NCI-H1105 treated with DMSO at 0.1 percent for 48 hours (cell line): ENCODE data around the gene RHOH.

ENCODE experiments used
- DNase-seq: peaks from one replicate; lab custom pipeline; 2025; lab: John Stamatoyannopoulos, UW

Gene RHOH

DNA sequence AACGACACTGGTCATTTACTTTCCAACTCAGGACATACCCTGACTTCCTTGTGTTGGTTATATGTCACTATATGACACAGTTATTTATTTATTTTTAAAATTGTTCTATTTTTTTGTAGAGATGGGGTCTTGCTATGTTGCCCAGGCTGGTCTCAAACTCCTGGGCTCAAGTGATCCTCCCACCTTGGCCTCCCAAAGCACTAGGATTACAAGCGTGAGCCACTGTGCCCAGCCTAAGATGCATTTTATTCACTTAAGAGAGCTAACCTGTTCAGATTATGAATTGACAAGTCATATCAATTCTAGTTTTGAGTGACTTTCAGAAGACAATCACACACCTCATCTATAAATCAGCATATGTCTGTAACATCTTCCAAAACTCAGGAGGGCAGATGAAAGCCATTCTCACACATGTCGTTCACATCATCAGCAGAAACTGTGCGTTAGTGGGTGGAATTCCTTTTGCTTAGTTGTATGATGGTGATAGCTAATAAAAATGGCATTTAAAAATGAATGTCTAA is 9.4 kb upstream of the RHOH start:
- no peak for DNase-seq

DNA sequence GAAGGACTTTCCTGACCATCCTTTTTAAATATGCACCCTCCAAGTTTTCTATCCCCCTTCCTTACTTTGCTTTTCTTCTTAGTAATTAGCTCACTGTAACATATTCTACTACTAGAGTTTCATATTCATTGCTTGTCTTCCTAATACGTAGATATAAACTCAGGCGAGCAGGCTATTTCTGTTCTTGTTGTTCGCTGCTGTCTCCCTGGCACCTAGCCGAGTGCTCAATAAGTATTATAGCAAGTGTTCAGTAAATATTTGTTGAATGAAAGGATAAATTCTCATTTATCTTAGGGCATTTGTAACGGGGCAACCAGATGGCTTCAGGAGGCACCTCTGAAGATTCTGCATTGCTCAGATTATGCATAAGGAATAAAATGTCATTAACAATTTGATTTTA is 6.8 kb upstream of the RHOH start:
- DNase-seq, result peak; percentile 29

GRCh38 chr4:40190465-40190864 is 6.4 kb upstream of the RHOH start:
- DNase-seq, result no peak

- DNase-seq, result no peak
Observed at GRCh38 chr4:40190880-40191815, 5.7 kb upstream of the RHOH start.

DNA sequence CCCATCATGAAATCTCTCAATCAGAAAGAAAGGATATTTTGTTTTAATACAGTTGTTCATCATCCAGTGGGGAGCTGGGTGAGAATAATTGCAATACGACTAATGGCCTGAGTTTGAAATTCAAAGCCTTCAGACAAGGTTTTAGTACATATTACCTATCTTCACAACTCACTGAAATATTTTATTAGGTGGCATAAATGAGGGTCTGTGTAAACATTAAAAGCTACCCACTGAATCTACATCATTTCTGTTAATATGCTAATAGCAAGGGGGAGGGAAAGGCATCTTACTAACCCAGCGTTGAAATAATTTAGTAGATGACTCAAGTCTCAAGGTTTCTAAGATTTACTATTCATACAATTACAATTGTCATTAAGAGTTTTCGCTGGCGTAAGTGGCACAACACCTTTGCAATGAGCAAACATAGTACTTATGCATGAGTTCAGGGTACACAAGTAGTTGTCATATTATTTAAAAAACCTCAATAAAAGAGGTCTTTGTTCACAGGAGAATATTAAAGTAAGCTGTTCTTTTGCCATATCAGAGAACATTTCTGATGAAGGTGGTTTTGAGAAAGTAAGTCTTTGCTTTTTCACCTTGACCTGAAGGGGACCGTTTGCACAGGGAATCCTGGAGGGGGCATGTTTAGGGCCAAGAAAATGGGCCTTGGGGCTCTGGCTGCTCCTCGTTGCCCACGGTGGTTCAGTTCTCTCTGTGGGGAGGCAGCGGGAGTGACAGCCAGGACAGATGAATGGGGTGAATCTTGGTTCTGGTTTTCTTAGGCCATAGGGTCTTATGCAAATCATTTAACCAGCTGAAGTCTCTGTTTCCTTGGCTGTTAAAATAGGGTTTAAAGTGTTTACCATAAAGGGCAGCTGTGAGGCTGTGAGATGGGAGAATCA is 4.5 kb upstream of the RHOH start:
- no peak for DNase-seq

DNA sequence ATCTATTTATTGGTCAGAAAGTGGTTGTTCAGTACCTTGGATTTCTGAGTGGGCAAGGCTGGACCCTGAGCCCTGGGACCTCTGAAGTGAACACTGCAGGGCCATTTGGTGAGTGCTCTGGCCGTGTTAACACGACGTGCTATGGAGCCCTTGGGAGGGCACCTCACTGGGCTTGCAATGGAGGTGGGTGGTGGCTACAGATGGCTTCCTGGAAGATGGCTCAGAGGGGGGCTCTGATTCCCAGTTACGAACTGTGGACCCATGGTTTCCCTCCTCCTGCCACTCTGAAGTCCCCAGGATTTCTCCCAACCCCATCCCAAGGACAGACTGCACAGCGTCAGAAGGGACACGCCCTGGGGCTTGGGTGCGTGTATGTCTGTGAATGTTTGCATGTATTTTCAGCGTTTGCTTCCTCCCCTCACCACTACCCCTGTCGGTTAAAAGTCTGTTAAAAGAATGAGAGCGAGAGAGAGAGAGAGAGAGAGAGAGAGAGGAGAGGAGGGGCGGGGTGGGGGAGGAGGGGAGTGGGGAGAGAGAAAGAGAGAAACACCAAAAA is 3.7 kb upstream of the RHOH start:
- DNase-seq, result no peak

GRCh38 chr4:40193578-40193977 is 3.3 kb upstream of the RHOH start:
- no peak for DNase-seq

- no peak for DNase-seq
Observed at GRCh38 chr4:40194602-40195161, 2.1 kb upstream of the RHOH start.

DNA sequence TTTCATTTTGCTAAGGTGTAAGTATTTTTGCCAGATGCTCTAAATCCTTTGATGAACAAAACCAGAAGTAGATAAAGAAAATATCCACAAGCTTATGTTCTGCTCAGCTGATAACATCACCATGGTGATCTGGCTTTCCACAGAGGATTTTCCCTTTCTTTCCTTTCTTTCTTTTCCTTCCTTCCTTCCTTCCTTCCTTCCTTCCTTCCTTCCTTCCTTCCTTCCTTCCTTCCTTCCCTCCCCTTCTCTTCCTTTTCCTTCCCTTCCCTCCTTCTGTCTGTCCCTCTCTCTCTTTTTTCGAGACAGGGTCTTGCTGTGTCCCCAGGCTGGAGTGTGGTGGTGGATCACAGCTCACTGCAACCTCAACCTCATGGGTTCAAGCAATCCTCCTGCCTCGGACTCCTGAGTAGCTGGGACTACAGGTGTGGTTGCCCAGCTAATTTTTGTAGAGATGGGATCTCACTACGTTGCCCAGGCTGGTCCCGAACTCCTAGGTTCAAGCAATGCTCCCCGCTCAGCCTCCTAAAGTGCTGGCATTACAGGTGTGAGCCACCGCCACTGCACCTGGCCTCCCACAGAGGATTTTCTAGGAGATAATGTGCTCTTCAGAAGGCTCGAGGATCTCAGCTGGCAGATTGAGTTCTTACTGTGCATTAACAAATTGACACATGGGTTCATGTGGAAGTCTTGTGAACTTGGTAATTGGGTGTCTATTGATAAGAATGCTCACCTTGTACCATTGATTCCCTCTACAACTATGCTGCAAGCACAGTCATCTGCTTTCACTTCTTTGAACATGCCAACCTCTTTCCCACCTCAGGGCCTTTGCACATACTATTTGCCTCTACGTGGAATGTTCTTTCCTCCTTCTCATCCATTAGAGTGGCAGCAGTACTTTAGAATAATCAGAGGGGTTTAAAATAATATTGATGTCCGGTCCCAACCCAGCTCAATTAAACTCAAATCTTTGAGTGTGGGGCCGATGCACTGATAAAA is 1.4 kb upstream of the RHOH start:
- DNase-seq, result no peak

- no peak for DNase-seq
Observed at GRCh38 chr4:40196272-40196671, 559 bp upstream of the RHOH start.

DNA sequence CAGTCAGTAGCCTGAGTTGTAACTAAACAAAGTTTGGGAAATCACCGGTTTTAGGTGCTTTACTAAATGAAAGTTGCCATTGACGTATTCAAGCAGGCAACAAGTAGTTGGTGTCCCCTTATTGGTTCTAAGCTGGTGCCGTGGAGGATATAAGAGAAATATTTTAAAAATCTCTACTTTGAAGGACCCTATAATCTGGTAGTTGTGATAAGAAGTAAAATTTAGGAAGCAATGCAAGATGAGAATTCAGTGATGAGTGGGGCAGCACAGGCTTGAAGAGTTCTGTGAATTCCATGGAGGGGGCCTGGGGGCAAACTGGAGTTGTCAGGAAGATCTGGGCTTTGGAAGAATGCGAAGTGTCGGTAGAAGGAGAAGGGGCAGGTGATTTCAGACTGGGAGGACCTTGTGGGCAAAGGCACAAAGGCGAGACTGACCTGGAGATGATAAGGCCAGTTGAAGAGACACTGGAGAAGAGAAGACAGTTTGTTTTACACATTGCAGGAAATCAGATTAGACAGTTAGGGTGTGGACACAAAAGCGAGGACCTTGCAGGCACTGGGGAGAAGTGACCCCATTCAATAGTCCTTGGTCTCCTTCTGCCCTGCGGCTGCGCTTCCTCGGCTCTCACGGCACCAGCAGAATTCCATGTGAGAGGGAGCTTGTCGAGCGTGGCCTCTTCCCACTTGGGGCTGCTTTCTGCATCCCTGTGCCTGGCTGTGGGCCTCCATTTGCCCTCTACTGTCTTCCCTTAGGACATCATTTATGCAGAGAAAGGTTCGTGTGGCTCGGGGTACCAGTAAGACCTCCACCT is 1.3 kb downstream of the RHOH start:
- DNase-seq, result no peak

DNA sequence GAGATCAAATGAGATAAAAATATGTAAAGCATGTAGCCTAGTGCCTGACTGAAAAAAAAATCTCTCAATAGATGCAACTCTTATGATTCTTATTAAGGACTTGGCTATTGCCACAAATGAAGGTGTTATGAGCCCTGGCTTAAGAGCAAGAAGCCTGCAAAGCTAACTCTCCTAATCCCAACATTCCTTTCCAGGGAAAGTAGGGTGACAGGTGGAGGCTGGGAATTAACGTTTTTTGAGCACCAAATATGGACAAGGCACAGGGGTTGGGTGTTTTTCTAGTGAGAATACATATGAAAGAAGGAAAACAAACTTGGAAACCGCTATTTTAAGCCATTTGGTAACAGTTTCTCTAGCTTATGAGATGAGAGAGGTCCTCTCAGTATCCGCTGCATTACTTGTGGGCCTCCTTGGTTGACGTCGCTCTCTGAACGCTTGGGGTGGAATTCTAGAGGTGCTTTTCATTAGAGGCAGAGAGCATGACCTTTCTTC is 2.4 kb downstream of the RHOH start:
- DNase-seq, result no peak

GRCh38 chr4:40199999-40200874 is 3.4 kb downstream of the RHOH start:
- DNase-seq, result no peak

GRCh38 chr4:40200875-40201801 is 4.3 kb downstream of the RHOH start:
- no peak for DNase-seq

GRCh38 chr4:40201898-40202297 is 5.1 kb downstream of the RHOH start:
- no peak for DNase-seq

- no peak for DNase-seq
Observed at GRCh38 chr4:40202474-40202873, 5.6 kb downstream of the RHOH start.

GRCh38 chr4:40204507-40205258 is 7.9 kb downstream of the RHOH start:
- DNase-seq, result no peak
